IMR-90 (cell line): ENCODE measurements around the gene TMEM126A. TPM values are rescaled to one million over a fixed set of nuclear protein-coding genes. Genes with fewer than 3 reads are reported as not detected.
A peak's percentile ranks its signal among the peaks of the same experiment; 100 is the strongest.

ENCODE experiments used
- ATAC-seq: fragments of 200-7000 bp; cut with Tn5 transposase; 2 replicates; pipeline ENCODE4 v1.9.1; 2020; ENCODE audit warnings: low read depth, mild to moderate bottlenecking, moderate library complexity
- BruUV-seq: library from RNA; stranded (reverse); fragments of 400-500 nt; replicated peaks from 2 replicates; lab custom pipeline; 2021; lab: Mats Ljungman, UMichigan
- CTCF ChIA-PET: fragments of 300-600 bp; formaldehyde crosslinking; extraction: SDS; loops from one replicate; lab custom pipeline; 2021; ENCODE audit warnings: antibody characterized with exemption; lab: Yijun Ruan, JAX
- POLR2A ChIA-PET: fragments of 300-600 bp; sonication (Branson Sonifier 250); formaldehyde crosslinking; loops from one replicate; lab custom pipeline; 2022; ENCODE audit warnings: antibody characterized with exemption; ENCODE audit not compliant: unreplicated experiment; lab: Charles Lee
- DNase-seq: peaks from one replicate; pipeline ENCODE4 v3.0.0; 2013
- H2AFZ ChIP-seq: replicated peaks from 2 replicates; pipeline ENCODE3; 2013; ENCODE audit warnings: low read length, mild to moderate bottlenecking; ENCODE audit not compliant: poor library complexity
- H2AK5ac ChIP-seq: 2 replicates; pipeline ENCODE4 v1.6.1; 2013; ENCODE audit warnings: low read depth, low read length, inconsistent platforms
- H2AK9ac ChIP-seq: replicated peaks from 2 replicates; pipeline ENCODE3; 2013; ENCODE audit warnings: mild to moderate bottlenecking, low read depth, low read length, moderate library complexity; ENCODE audit not compliant: poor library complexity
- H2BK120ac ChIP-seq: 2 replicates; pipeline ENCODE4 v1.6.1; 2013; ENCODE audit warnings: low read depth, low read length, inconsistent platforms
- H2BK15ac ChIP-seq: 3 replicates; pipeline ENCODE4 v1.6.1; 2013; ENCODE audit warnings: low read depth, low read length, inconsistent platforms
- H2BK20ac ChIP-seq: 2 replicates; pipeline ENCODE4 v1.6.1; 2013; ENCODE audit warnings: low read depth, mild to moderate bottlenecking, inconsistent platforms, low read length, moderate library complexity
- H2BK5ac ChIP-seq: 2 replicates; pipeline ENCODE4 v1.6.1; 2013; ENCODE audit warnings: mild to moderate bottlenecking, low read depth, low read length, inconsistent platforms; ENCODE audit not compliant: poor library complexity, severe bottlenecking
- H3K14ac ChIP-seq: replicated peaks from 2 replicates; pipeline ENCODE4 v1.6.1; 2013; ENCODE audit warnings: low read depth, low read length, inconsistent platforms
- H3K18ac ChIP-seq: 2 replicates; pipeline ENCODE4 v1.6.1; 2013; ENCODE audit warnings: low read depth, low read length, control low read depth
- H3K23ac ChIP-seq: 2 replicates; pipeline ENCODE4 v1.6.1; 2013; ENCODE audit warnings: low read depth, low read length, inconsistent platforms
- H3K27ac ChIP-seq: 2 replicates; pipeline ENCODE4 v1.5.1; 2013; ENCODE audit warnings: mild to moderate bottlenecking, control low read depth, low read length; ENCODE audit not compliant: insufficient read depth
- H3K27me3 ChIP-seq: 2 replicates; pipeline ENCODE4 v1.6.1; 2013; ENCODE audit warnings: low read length; ENCODE audit not compliant: control insufficient read depth, insufficient read depth
- H3K36me3 ChIP-seq: 2 replicates; pipeline ENCODE4 v1.6.1; 2013; ENCODE audit warnings: low read length, mixed read lengths; ENCODE audit not compliant: control insufficient read depth, insufficient read depth
- H3K4ac ChIP-seq: 2 replicates; pipeline ENCODE4 v1.6.1; 2013; ENCODE audit warnings: low read depth, low read length, inconsistent platforms
- H3K4me1 ChIP-seq: 2 replicates; pipeline ENCODE4 v1.6.1; 2013; ENCODE audit warnings: low read length, mixed read lengths; ENCODE audit not compliant: control insufficient read depth, insufficient read depth
- H3K4me2 ChIP-seq: 2 replicates; pipeline ENCODE4 v1.6.1; 2013; ENCODE audit warnings: low read depth, mild to moderate bottlenecking, control low read depth, low read length, moderate library complexity
- H3K4me3 ChIP-seq: 2 replicates; pipeline ENCODE4 v1.5.1; 2013; ENCODE audit warnings: low read depth, mild to moderate bottlenecking, control low read depth, low read length, moderate library complexity; ENCODE audit not compliant: insufficient read depth
- H3K56ac ChIP-seq: 2 replicates; pipeline ENCODE4 v1.6.1; 2013; ENCODE audit warnings: low read length, inconsistent platforms; ENCODE audit not compliant: insufficient read depth; ENCODE audit errors: extremely low read depth
- H3K79me1 ChIP-seq, 2 experiments: 2 replicates each; pipeline ENCODE4 v1.6.1; 2013; ENCODE audit warnings: low read length in 2 of 2, inconsistent platforms in 1 of 2, low read depth in 1 of 2
- H3K9ac ChIP-seq: 2 replicates; pipeline ENCODE4 v1.6.1; 2013; ENCODE audit warnings: low read depth, low read length, control low read depth
- H3K9me1 ChIP-seq: 2 replicates; pipeline ENCODE4 v1.6.1; 2013; ENCODE audit warnings: low read length, inconsistent platforms; ENCODE audit not compliant: insufficient read depth
- H3K9me3 ChIP-seq: 2 replicates; pipeline ENCODE4 v1.6.1; 2013; ENCODE audit warnings: low read length; ENCODE audit not compliant: control insufficient read depth, insufficient read depth
- H4K20me1 ChIP-seq: 2 replicates; pipeline ENCODE4 v1.6.1; 2013; ENCODE audit warnings: low read length, inconsistent platforms; ENCODE audit not compliant: insufficient read depth
- H4K5ac ChIP-seq: 2 replicates; pipeline ENCODE4 v1.6.1; 2013; ENCODE audit warnings: mild to moderate bottlenecking, low read depth, low read length, control low read depth
- H4K8ac ChIP-seq, 2 experiments: 2 replicates each; pipeline ENCODE4 v1.6.1; 2013; ENCODE audit warnings: low read depth in 2 of 2, low read length in 2 of 2, control low read depth in 1 of 2, inconsistent platforms in 1 of 2
- H4K91ac ChIP-seq: 2 replicates; pipeline ENCODE4 v1.6.1; 2013; ENCODE audit warnings: low read depth, low read length, inconsistent platforms; ENCODE audit not compliant: insufficient read depth
- FOS ChIP-seq: fragments of 150-350 bp; IDR thresholded peaks from 2 replicates; pipeline ENCODE4 v1.6.1; 2016; ENCODE audit warnings: low read depth, low read length
- RFX5 ChIP-seq: IDR thresholded peaks from 2 replicates; pipeline ENCODE4 v1.8.0; 2012; ENCODE audit warnings: low read depth, mild to moderate bottlenecking, low read length, moderate library complexity
- dilution Hi-C: fragments of 300-500 bp; cut with HindIII; formaldehyde crosslinking; loops from one replicate; pipeline ENCODE4 v1.14.3; 2018; ENCODE audit warnings: low sequenced_read_pairs; ENCODE audit not compliant: unreplicated experiment
- in situ Hi-C: fragments of 300-500 bp; cut with MboI; formaldehyde crosslinking; loops from 3 replicates; pipeline ENCODE4 v1.14.3; 2019; ENCODE audit warnings: low sequenced_read_pairs, inconsistent platforms, mixed read lengths
- intact Hi-C: fragments of 100-400 bp; cut with micrococcal nuclease; formaldehyde crosslinking; loops from 2 replicates; pipeline ENCODE4 v1.10.0; 2022
- polyA plus RNA-seq, 3 experiments: library from polyadenylated mRNA; depleted of rRNA; stranded (reverse); fragments of >200 nt; gene quantifications; 2 replicates each; pipeline ENCODE4 v1.2.3, GENCODE V29; 2012; ENCODE audit warnings: low replicate concordance in 1 of 3
- total RNA-seq: library from RNA; depleted of rRNA; stranded (reverse); fragments of >200 nt; gene quantifications from 2 replicates; pipeline ENCODE4 v1.2.3, GENCODE V29; 2012

Gene TMEM126A
- total and polyA plus RNA-seq, 2 of the 4 experiments (the other 2 are of a cell fraction) = 34.9 to 60.4 TPM

DNA sequence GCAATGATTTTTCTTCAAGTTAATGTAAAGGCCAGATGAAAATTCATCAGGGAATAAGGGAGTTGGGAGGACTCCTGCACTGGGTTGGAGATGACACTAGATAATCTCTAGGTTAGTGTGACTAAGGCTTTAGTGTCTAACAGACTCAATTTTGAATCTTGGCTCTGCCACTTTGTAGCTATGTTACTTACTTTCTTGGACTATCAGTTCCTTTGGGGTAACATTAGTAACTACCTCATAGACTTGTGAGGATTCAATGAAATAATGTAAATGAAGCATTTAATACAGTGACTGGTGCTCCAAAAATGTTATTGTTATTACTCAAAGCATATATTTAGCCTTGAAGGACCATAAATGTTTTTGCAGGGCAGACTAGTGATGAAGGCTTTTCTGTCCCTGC lies 47.8 kb downstream of the TMEM126A start:
- no peak overlapping the region for H3K4me2 ChIP-seq
- H3K9me3 ChIP-seq = no peaks in the 10 kb centered on the region
- no peak overlapping the region for H3K9ac ChIP-seq
- ChIA-PET CTCF (interaction anchor here (1.3 to 1.8 kb wide), 4 partner anchors 10 to 159 kb away, joined by 3 to 7 read pairs (median 6); partner anchors contain the start of genes CCDC83 and CCDC89), POLR2A (no interaction called here)
- no peaks in the 10 kb centered on the region for H3K27me3 ChIP-seq
- peak overlapping the region; percentile 36 for H2BK5ac ChIP-seq
- no peak overlapping the region for H3K56ac ChIP-seq
- H2BK15ac ChIP-seq = no peak overlapping the region
- 0 out of 4 replicates have a peak, but pooled peaks cover 0 to 2% of the 10 kb centered on the region in 2 experiments for H3K79me1 ChIP-seq
- H4K5ac ChIP-seq = peak overlapping the region; percentile 4; the same call in 1 of the 2 replicates
- H3K4me3 ChIP-seq = no peak overlapping the region
- no peak overlapping the region for H3K23ac ChIP-seq
- no peak overlapping the region for H3K18ac ChIP-seq
- no peaks in the 10 kb centered on the region for H4K20me1 ChIP-seq
- no peak overlapping the region for H2AK5ac ChIP-seq
- intact Hi-C loops = loop anchor here (2.0 kb wide), 2 partner anchors 133 to 159 kb away; partner anchors contain the start of gene CCDC83
- in situ Hi-C loops = loop anchor here (25.0 kb wide), 1 partner anchor 592 kb away; no protein-coding TSS in a partner anchor
- DNase-seq = no peak
- dilution Hi-C loops = no loop called here
- peaks cover 22% of the 10 kb centered on the region for H3K36me3 ChIP-seq
- no peak overlapping the region for H3K14ac ChIP-seq
- no TSS peak for BruUV-seq
- no peak overlapping the region for H4K91ac ChIP-seq
- no peak overlapping the region for H2AK9ac ChIP-seq
- no peak overlapping the region for H4K8ac ChIP-seq
- H2BK120ac ChIP-seq = no peak overlapping the region
- TF ChIP-seq RFX5 = no peak
- no peak for TF ChIP-seq FOS
- no peak overlapping the region for H3K27ac ChIP-seq
- no peak for ATAC-seq
- no peak overlapping the region for H2BK20ac ChIP-seq
- no peak overlapping the region for H3K4ac ChIP-seq
- no peak overlapping the region for H2AFZ ChIP-seq
- no peaks in the 10 kb centered on the region for H3K9me1 ChIP-seq
- peaks cover 6% of the 10 kb centered on the region for H3K4me1 ChIP-seq
